ENCODE data around the gene EDC3.
"Not testable (repeated sequence)": the region's sequence is repeated elsewhere in the genome, so short reads cannot be mapped to it uniquely, and the experiment has no call there.

Gene EDC3

GRCh38 chr15:74648051-74648842 lies 47.6 kb downstream of the EDC3 start:
- no peak for DNase-seq

DNA sequence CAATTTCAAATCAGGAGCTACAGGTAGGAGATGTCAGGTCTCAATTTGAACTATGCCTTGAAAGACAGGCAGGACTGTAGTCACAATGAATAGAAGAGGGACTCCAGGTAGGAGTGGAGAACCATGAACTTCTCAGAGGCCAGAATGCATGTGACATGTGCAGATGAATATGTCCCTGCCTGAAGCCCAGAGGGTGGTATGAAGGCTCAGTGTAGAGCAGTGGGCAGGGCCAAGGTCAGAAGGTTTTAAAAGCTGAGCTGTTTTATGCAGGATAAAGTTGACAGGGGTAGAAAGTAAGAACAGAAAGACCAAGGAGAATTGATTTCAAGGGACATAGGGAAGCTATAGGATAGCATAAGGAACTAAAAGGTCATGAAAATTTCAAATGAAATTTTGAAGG lies 49.3 kb downstream of the EDC3 start:
- DNase-seq, result no peak

GRCh38 chr15:74643665-74644204 lies 52.1 kb downstream of the EDC3 start:
- no peak for DNase-seq

- DNase-seq, result no peak
Observed at GRCh38 chr15:74642734-74643664, 52.8 kb downstream of the EDC3 start.

GRCh38 chr15:74642348-74642733 lies 53.5 kb downstream of the EDC3 start:
- peak; percentile 86 for DNase-seq

DNA sequence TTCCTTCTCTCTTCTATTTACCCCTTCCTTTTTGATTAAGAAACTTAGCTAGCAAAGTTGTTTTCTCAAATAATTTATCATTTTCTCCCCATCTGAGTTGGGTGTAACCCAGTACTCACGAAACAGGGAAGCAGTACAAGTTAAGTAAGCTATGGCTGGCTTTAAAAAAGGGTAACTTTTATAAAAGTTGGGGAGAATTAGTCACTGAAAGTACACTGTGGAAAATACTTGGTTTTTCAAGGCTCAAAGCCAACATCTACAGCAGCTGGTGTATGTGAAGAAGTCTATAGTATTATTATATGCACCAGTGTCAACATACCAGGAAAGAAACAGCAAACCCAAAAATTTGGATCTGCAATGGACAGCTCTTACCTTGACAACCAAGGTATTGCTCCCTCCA lies 54.7 kb downstream of the EDC3 start:
- DNase-seq, result no peak

DNA sequence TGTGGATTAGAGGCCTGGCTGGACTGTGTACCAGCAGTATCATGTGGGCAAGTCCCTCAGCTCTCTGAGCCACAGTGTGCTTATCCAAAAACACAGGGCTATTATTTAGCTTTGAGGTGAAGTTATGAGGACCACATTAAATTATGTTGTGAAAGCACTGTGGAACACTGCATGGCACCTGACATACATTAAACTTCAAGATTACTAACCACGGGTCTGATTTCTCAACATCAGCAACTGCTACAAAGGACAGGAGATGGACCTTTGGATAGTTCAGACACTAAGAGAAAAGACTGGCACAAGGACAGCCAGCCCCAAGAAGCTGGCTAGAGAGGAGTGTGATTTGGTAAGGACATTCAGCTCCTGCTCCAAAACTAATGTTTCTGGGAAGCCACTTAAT lies 58.8 kb downstream of the EDC3 start:
- DNase-seq, result no peak

GRCh38 chr15:74635228-74635627 lies 60.6 kb downstream of the EDC3 start:
- no peak for DNase-seq

DNA sequence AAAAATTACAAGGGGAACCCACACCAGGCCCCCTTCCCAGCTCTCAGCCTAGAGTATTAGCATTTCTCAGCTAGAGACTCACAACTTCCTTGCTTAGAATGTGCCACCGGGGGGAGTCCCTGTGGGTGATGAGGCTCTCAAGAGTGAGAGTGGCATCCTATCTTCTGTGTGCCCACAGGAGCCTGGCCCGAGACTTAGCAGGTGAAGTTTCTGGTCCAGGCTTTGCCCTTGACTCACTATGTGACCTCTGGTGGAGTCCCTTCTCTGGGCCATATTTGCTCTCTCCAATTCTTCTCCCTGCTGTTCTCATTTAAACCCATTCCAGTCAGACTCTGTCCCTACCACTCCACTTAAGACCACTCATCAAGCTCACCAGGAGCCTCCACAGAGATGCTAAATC lies 62.0 kb downstream of the EDC3 start:
- DNase-seq, result no peak

DNA sequence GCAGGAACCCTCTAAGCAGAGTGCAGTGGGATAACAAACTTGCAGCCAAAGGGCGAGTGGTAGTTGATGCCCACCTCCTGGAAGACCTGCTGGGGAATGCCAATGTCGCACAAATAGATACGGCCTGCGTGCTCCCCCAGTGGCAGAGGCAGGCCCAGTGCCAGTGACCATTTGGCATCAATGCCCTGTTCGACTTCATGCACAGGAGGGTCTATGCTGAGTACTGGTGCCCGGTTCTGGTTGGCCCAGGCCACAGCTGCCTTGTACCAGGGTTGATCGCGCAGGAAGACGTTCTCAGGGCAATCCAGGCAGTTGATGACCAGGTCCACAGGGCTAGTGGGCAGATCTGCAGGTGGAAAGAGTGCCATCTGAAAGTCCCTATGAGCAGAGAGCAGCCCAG lies 63.2 kb downstream of the EDC3 start:
- no peak for DNase-seq

- DNase-seq, result no peak
Observed at GRCh38 chr15:74631935-74632560, 63.8 kb downstream of the EDC3 start.

DNA sequence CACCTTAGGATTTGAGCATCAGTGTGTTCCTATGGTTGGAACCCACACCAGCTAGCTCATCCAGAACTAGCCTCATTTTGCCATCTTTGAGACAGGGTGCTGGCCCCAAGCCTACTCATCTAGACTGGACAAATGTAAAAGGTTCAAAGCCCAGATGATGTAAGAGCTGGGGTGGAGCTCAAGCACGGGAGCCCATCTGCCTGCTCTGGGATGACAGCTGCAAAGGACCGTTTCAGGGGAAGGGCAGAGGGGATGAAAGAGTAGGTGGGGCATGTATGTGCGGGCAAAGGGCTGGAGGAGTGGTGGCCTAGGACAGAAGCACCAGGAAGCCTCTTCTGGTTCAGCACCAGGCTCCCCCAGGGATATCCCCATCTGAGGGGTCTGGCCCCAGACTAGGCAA lies 64.4 kb downstream of the EDC3 start:
- no peak for DNase-seq

- DNase-seq, result no peak
Observed at GRCh38 chr15:74631087-74631385, 64.8 kb downstream of the EDC3 start.

DNA sequence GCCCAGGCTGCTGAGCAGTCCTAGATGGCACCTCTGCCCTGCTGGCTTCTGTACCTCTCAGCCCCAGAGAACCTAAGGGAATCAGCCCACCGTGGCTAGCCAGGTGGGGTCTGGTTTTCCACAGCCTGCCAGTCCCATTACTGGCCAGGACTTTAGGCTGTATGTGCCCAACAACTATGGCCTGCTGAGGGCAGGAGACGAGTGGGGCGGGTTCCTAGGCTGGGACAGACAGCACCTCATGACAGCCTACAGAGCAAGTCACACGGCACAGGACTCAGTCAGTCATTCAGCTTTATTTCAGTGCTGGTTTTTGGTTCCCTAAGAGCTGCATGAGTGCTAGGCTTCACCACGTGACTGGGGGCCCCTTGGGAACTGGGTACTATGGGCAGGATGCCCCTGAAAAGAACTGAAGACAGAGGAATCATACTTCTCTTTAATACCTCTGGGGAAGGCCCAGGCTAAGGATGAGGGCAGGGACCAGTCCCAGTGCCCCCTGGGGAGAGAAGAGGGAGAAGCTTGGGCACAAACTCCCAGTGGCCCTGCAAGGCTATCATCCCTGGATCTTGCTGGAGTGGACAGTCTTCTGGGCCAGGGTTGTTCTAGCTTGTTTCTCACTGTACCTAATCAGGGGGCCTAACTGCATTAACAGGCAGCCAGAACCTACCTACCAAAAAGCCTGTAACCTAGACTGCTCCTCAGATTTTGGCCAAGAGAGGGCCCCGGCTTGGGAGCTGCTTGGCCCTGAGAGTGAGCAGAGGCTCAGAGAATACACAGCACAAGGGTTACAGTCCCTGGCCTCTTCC lies 65.3 kb downstream of the EDC3 start:
- DNase-seq, result no peak

- DNase-seq, result not testable (repeated sequence)
Observed at GRCh38 chr15:74629696-74630095, 66.1 kb downstream of the EDC3 start.

DNA sequence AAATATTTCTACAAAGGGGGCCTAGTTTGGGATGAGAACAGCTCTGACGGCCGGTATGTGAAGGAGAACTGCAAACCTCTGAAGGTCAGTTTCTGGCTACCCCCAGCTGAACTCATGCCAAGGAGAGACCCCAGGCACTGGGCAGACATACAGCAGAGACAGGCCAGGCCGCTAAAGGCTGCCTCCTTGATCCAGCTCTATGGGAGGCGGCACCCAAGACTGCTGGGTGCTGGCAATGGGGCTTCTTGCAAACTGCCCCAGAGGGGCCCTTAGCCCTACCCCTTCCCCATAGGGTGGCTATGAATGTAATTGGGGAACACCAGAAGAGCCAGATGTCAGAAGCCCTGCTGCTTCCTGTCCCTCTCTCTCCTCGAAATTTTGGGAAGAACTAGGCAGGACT lies 66.9 kb downstream of the EDC3 start:
- no peak for DNase-seq

GRCh38 chr15:74628199-74628598 lies 67.6 kb downstream of the EDC3 start:
- no peak for DNase-seq

- no peak for DNase-seq
Observed at GRCh38 chr15:74627766-74628165, 68.1 kb downstream of the EDC3 start.

DNA sequence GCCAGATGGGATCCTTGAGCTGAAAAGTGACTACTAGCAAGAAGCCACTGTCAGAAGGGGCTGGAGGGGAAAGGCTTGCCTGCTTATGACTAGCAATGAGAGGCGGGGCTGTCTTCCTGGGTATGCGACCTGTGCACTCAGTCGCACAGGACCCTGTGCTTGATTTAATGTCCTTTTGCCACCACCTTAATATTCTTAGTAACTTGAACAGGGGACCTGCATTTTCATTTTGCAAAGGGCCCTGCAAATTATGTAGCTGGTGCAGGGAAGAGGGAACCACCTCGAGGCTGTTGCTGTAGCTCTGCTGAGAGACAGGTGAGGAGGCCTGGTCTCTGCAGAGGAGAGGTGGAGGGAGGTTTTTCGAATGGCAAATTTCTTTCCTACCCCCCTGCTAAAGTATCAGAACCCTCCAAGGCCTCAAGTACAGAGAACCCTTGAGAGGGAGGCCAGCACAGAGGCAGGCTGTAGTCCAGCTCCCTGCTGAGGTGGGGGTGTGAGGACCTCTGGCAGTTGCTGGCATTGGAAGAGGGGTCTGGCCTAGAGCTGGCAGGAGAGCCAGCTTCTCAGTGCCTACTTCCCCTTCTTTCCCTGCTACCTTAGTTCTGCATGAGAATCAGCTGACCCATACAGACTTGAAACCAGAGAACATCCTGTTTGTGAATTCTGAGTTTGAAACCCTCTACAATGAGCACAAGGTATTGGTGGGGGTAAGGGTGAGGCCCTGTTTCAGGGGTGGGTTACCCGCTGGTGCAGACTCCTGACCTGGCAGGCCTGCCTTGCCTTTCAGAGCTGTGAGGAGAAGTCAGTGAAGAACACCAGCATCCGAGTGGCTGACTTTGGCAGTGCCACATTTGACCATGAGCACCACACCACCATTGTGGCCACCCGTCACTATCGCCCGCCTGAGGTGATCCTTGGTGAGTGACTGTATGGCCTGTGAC lies 68.8 kb downstream of the EDC3 start:
- DNase-seq, result no peak

- DNase-seq, result no peak
Observed at GRCh38 chr15:74626336-74626735, 69.5 kb downstream of the EDC3 start.

- DNase-seq, result no peak
Observed at GRCh38 chr15:74625693-74626092, 70.1 kb downstream of the EDC3 start.
